Measurements from ENCODE around the gene FOCAD.

FOCAD gene

GRCh38 chr9:20740304-20740703 lies 56.2 kb downstream of the FOCAD start:
- DNase-seq, result no peak

GRCh38 chr9:20740929-20741582 lies 57.0 kb downstream of the FOCAD start:
- DNase-seq, result no peak

DNA sequence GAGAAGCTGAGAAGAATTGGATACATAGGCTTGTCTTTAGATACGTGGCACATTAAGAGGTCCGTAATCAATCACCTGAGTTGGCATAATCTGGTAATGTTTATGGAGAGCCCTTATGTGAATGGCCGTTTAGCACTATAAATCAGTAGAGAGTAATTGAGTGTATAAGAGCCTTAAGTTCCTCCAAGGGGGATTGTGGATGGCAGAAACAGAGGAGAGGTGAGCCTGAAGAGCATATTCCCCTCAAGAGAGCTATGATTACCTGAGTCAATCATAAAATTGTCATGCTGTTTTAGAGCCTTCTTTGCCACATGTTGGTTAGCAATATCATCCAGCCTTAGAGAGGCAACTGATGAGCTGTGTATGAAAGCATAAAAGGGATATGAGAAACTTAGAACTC lies 58.8 kb downstream of the FOCAD start:
- DNase-seq, result peak; percentile 83

DNA sequence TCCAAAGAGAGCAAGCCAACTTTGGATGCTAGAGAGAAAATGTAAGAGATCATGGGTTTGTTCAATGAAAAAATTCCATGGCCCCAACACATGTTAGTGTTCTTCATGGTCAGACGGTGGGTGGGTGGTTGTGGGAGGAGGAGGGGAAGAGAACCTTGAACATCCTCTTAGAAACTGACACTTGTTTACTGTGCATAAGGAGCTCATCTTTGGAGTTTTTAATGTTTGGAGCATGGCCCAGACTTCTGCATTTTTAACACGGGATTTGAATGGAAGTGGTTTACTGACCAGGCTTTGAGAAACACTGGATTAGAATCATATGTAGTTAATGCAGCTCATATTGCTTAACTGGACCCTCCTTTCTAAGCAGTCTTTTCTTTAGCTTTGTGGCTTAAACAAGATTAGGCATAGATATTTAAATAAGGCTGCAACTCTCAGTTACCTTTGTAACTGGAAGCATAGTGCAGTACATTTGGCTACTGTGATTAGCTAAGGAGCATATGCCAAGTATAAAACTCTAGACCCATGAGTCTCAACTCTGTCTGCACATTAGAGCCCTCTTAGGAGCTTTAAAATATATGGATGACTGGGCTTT lies 60.1 kb downstream of the FOCAD start:
- DNase-seq, result no peak

GRCh38 chr9:20746967-20747366 lies 62.9 kb downstream of the FOCAD start:
- no peak for DNase-seq

DNA sequence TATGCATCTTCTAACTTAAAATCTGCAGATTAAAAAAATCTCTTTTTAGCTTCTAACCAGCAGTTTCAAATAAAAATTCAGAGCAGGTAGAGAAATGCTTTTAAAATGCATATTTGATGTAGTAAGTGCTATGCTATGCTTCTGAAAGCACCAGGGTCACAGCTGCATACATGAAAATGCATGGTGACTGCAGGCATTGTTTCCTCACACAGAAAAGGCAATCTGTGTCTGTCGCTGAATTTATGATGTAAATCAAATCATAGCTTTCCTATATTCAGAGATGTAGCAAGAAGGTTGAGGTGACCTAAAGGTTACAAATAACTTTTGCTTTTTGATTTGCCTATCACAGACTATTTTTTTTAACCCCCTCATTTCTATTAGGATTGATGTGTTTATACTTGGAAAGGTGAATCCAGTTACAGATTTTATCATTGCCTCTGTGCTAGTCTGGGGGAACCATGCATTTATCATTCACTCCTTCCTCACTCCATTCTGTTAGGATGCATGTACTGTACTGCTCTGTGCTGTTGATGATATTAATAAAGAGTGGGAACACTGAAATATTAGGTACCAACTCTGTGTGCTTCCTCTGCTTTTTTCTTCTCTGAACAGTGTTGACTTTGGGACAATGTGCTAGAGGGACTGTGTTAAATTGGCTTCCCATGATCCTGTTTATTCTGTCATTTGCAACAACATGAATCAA lies 65.6 kb downstream of the FOCAD start:
- no peak for DNase-seq

- DNase-seq, result no peak
Observed at GRCh38 chr9:20753761-20754160, 69.7 kb downstream of the FOCAD start.

DNA sequence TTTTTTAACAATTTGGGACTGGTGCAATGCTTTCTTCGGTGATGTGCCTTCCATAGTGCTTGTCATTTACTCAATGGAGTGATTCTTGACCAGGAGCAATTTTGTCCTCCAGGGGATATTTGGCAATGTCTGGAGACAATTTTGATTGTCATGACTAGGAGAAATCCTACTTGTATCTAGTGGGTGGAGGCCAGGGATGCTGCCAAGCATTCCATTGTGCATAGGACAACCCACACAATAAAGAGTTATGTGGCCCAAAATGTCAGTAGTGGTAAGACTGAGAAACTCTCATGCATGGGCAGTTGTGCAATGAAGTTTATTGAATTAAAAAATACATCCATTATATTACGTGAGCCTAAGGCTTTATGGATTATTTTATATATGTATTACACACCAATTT lies 70.5 kb downstream of the FOCAD start:
- DNase-seq, result no peak

GRCh38 chr9:20760246-20760891 lies 76.3 kb downstream of the FOCAD start:
- no peak for DNase-seq

GRCh38 chr9:20770947-20771346 lies 86.9 kb downstream of the FOCAD start:
- no peak for DNase-seq

- DNase-seq, result no peak
Observed at GRCh38 chr9:20771729-20772128, 87.7 kb downstream of the FOCAD start.

- DNase-seq, result no peak
Observed at GRCh38 chr9:20775683-20776082, 91.6 kb downstream of the FOCAD start.

- DNase-seq, result no peak
Observed at GRCh38 chr9:20781092-20781491, 97.0 kb downstream of the FOCAD start.

- DNase-seq, result no peak
Observed at GRCh38 chr9:20782289-20782688, 98.2 kb downstream of the FOCAD start.

DNA sequence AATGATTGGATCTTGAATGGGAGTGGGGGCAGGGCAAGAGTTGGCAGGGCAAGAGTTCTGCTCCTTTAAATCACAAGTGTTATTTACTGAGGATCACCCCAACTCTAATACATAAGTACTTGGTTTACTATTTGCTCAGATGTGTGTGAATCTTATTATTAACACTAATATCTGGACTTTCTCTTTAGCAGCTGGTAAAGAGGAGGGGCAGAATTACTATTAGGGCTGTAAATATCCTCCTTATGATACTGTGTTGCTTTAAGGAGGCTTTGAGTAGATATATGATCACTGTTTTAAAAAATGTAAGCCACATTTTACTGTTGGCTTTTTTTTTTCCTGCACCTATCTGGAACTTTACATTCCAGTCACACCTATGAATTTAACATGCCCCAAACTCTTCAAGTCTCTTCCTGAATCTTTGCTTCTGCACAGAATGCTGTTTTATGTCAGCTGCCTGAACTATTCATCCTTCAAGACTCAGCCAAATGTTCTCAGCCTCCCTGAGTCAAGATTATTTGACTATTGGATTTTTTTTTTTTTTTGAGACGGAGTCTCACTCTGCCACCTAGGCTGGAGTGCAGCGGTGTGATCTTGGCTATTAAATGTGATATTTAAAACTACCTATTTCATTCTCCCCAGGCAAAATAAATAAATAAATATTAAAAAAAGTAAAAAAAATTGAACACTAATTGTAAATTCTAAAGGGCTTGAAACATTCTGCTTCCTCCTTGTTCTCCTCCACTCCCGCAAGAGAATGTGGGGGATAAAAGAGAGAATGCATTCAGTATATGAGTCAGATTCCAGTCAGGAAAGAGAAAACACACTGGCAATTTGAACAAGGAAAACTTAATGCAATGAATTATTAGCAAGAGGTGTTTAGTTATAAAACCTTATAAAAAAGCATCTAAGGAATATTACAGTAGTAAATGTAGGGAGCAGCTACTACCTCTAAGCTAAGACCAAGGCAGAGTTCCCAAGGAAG lies 99.3 kb downstream of the FOCAD start:
- no peak for DNase-seq

DNA sequence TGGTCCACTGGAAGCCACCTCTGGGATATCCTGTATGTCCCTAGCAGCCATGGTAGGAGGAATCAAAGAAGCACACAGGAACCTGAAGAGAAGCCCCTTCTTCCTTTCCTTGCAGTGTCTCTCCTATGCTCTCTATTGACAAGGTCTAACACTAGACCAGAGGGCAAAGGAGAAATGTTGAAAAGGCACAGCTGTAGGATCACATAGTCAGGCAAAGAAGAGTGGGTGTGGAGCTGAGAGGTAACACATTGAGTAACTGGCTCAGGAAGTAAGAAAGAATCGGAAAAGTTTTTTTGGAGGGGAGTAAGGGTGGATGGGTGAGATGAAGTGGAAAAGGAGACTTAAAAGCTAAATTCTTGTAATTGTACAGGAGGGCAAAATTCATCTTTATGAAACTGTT lies 100.1 kb downstream of the FOCAD start:
- DNase-seq, result no peak

DNA sequence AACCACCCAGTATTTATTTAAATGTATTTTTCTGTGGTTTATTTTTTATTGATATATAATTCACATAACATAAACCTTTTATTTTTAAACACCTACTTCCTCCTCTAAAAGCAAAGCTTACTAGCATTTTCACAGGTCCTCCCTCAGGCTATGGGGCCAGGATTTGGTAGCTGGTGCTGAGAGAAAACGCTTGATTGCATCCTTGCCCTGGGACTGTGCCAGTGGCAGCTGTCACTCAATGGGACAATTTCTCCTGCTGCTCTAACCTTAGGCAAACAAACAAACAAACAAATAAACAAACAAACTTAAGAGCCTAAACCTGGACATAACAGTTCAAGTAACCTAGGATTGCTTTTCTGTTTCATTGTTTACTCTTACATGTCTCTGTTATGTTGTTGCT lies 102.7 kb downstream of the FOCAD start:
- no peak for DNase-seq

DNA sequence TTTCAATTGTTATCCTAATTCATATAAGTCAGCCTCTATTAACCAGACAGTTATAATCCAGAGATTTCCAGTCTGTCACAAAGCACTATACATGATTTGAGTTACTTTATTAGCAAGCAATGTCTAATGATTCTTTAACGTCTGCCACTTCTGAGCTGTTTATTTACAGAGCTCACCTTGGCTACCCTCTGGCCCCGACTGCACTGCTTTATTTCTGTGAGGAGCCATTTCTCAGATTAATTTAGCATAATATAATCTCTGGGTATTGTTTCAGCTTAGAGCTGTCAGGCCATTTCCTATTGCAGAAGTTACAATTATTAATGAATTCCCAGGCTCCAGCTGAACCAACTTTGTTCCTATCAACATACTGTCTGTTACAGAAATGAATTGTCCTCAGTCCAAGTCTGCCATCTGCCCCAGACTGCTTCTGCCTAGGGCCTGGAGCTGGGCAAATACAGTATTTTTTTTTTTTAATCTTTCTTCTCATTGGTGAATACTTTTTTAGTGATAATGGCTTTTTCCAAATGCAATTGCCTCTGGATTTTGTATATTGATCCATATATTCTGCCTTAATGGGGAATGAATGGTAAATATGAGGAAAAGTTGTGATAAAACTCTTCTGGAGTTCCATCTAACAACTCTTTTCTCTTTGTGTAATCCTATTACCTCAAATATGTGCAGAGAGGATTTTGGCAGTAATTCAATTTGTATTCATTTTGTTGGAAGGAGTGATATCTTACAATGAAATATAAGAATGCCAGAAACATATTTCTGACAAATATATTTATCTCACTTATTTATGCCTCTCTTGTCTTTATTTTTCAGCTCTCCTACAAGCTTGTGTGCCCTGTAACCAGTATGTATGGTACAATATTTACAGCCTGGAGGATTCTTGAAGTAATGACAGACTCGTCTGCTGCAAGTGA lies 104.7 kb downstream of the FOCAD start:
- DNase-seq, result no peak

- DNase-seq, result no peak
Observed at GRCh38 chr9:20790721-20791120, 106.7 kb downstream of the FOCAD start.

DNA sequence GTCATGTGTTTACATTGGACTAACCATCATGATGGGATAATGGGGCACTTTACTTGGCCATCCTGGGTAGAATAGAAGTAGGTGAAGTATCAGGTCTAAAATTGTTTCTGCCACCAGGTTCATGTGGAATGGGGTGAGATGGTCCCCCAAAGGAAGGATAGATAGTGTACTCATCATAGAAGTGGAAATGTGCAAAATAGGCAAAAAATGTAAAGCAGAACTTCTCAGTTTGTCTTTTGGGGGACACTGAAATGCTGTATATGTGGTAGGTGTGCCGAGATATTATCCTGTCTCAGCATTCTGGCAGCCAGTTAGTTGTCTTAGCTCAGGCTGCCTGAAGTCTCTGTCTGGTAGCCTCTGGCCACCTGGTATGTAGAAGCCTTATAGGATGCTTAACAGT lies 107.6 kb downstream of the FOCAD start:
- no peak for DNase-seq

DNA sequence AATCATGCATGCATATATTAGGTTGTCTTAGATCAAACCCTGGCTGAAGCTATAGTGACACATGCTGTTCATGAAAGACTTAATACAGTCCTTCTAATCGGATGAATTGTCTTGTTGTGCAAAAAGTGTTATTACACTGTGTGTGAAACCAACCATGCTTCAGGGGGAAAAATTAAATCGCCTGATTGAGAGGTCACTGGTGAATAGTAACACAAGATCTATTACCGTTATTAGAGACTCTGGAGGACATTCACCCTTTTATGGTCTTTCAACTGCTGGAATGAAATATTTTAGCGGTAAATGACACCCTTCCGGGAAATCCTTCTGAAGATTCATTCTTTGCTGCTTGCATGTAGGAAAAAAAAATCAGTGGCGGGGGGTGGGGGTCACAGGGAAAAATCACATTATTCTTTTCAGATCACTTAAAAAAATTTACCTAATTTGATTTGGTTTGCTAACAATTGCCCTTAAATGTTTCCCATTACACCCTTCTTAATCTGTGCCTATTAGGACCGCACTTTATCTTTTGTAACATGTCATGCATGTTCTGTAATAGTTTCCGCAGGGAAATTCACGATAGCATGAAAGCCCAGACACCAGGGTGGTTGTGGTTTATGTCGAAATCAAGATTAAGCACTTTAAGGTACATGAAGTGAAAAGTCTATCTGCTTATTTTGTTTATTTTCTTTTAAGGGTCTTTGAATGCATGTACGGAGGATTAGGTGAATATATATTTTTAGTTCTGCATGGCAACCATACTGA lies 120.6 kb downstream of the FOCAD start:
- peak; percentile 15 for DNase-seq
